ENCODE results near the gene CNGA3. TPM values are rescaled to one million over a fixed set of nuclear protein-coding genes. Genes with fewer than 3 reads are reported as not detected.
A peak's percentile ranks its signal among the peaks of the same experiment; 100 is the strongest.

Gene CNGA3
- total and polyA plus RNA-seq, 10 of the 15 experiments (the other 5 are each of a cell fraction or from before 2014, with no cell fraction given): not detected

DNA sequence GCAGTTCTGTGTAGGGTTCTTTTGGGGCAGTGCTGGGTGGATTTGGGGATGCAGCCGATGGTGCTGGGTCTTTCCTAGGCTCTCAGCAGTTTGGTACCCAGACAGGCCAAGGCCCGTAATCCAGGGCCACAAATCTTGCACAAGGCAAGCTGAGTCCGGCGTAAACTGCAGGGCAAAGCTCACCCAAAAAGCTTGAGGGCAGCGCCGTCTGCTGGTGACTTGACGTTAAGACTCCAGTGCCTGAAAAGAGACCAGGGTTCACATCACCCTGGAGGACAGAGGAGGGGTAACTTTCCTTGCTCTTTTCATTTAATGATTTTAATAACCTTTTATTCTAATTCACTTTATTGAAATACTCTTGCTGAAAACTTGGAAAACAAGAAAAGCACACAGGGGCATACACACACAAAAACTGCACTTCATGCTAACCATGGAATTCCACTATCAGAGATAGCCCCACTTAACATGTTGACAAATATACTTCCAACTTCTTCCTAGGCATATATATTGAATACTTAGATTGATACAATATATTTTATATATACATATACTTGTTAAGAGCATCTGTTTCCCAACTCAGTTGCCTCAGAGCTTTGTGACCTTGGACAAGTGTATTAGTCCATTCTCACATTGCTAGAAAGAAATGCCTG is 38.9 kb downstream of the CNGA3 start:
- WGBS (ENCODE audit: insufficient coverage, insufficient replicate concordance, low lambda C conversion rate, missing lambda C conversion rate): 2% methylated on average over 7 of the region's 7 CpGs

More for the DNA sequence above, 38.9 kb downstream of the CNGA3 start:
- Histone ChIP-seq H3K36me3 (ENCODE audit: control insufficient read depth in 2 of 2, insufficient read depth in 2 of 2, low read length in 1 of 2) (no peaks in the 10 kb centered on the region), H3K79me2 (ENCODE audit: control insufficient read depth, insufficient read depth, low read length) (no peaks in the 10 kb centered on the region), H3K4me2 (ENCODE audit: control insufficient read depth, insufficient read depth) (no peak overlapping the region), H3K4me3 (no peak overlapping the region), H3K4me1 (ENCODE audit: control insufficient read depth, insufficient read depth, low read length) (no peaks in the 10 kb centered on the region), H3K27ac (ENCODE audit: control insufficient read depth, insufficient read depth) (no peak overlapping the region), H2AFZ (ENCODE audit: control insufficient read depth, low read depth, low read length) (no peak overlapping the region), H4K20me1 (ENCODE audit: control insufficient read depth, insufficient read depth) (no peaks in the 10 kb centered on the region), H3K27me3 (replicated peaks in 1 of 2; ENCODE audit: control insufficient read depth in 2 of 2, insufficient read depth in 2 of 2, low read length in 1 of 2) (peaks cover 0 to 2% of the 10 kb centered on the region in 2 experiments; a peak in 3 of 4 replicates), H3K9me3 (replicated peaks; ENCODE audit: control insufficient read depth, insufficient read depth, low read length) (no peaks in the 10 kb centered on the region; the same call in 2 of the 3 replicates), H3K9ac (ENCODE audit: control insufficient read depth, insufficient read depth, low read length) (no peak overlapping the region)
- peak; percentile 11 for DNase-seq (ENCODE audit: low read depth, low spot score)
- no TSS peak for BruUV-seq (replicated peaks)
- CTCF ChIA-PET: interaction anchor here (0.6 to 6.2 kb wide), 37 partner anchors 9 to 794 kb away, joined by 3 to 43 read pairs (median 4); no protein-coding TSS in a partner anchor
- in situ Hi-C loops (cut with MboI): loop anchor here (5.0 to 10.0 kb wide), 2 partner anchors 650 to 683 kb away; no protein-coding TSS in a partner anchor
- RAD21 ChIA-PET (ENCODE audit: unreplicated experiment): interaction anchor here (0.6 to 3.7 kb wide), 17 partner anchors 115 to 816 kb away, joined by 3 to 33 read pairs (median 4); no protein-coding TSS in a partner anchor
- TF ChIP-seq NBN (IDR thresholded peaks at IDR 0.05): 0 out of 2 replicates have a peak, but pooled peaks have one; percentile 39
- no peak for TF ChIP-seq NFIC (IDR thresholded peaks at IDR 0.05; ENCODE audit: low read depth, low read length)
- no peak for TF ChIP-seq RBBP5 (conservative IDR thresholded peaks at IDR 0.05)
- peak; percentile 67 for TF ChIP-seq YY1 (IDR thresholded peaks at IDR 0.05; ENCODE audit: low read depth, low read length)
- TF ChIP-seq PML (IDR thresholded peaks at IDR 0.05; ENCODE audit: low read length): no peak
- TF ChIP-seq MEF2A (IDR thresholded peaks at IDR 0.05; ENCODE audit: insufficient read depth, low read depth, low read length): 0 out of 2 replicates have a peak, but pooled peaks have one; percentile 25
- no peak for TF ChIP-seq ZSCAN29 (IDR thresholded peaks at IDR 0.05)
- peak; percentile 68; the same call in 1 of the 2 replicates for TF ChIP-seq TARDBP (IDR thresholded peaks at IDR 0.05; ENCODE audit: borderline replicate concordance)
- TF ChIP-seq BRCA1 (IDR thresholded peaks at IDR 0.05; ENCODE audit: low read depth, low read length): no peak
- TF ChIP-seq, protein P1, sequence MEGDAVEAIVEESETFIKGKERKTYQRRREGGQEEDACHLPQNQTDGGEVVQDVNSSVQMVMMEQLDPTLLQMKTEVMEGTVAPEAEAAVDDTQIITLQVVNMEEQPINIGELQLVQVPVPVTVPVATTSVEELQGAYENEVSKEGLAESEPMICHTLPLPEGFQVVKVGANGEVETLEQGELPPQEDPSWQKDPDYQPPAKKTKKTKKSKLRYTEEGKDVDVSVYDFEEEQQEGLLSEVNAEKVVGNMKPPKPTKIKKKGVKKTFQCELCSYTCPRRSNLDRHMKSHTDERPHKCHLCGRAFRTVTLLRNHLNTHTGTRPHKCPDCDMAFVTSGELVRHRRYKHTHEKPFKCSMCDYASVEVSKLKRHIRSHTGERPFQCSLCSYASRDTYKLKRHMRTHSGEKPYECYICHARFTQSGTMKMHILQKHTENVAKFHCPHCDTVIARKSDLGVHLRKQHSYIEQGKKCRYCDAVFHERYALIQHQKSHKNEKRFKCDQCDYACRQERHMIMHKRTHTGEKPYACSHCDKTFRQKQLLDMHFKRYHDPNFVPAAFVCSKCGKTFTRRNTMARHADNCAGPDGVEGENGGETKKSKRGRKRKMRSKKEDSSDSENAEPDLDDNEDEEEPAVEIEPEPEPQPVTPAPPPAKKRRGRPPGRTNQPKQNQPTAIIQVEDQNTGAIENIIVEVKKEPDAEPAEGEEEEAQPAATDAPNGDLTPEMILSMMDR (IDR thresholded peaks at IDR 0.05 in 2 of 3, conservative IDR thresholded peaks at IDR 0.05 in 1 of 3; ENCODE audit: control insufficient read depth in 2 of 3, extremely low read depth in 1 of 3, insufficient read depth in 1 of 3, low read depth in 3 of 3, low read length in 3 of 3): peak; percentile 98 to 100 (median 99); a peak in 5 of 6 replicates
- TF ChIP-seq, protein P2, sequence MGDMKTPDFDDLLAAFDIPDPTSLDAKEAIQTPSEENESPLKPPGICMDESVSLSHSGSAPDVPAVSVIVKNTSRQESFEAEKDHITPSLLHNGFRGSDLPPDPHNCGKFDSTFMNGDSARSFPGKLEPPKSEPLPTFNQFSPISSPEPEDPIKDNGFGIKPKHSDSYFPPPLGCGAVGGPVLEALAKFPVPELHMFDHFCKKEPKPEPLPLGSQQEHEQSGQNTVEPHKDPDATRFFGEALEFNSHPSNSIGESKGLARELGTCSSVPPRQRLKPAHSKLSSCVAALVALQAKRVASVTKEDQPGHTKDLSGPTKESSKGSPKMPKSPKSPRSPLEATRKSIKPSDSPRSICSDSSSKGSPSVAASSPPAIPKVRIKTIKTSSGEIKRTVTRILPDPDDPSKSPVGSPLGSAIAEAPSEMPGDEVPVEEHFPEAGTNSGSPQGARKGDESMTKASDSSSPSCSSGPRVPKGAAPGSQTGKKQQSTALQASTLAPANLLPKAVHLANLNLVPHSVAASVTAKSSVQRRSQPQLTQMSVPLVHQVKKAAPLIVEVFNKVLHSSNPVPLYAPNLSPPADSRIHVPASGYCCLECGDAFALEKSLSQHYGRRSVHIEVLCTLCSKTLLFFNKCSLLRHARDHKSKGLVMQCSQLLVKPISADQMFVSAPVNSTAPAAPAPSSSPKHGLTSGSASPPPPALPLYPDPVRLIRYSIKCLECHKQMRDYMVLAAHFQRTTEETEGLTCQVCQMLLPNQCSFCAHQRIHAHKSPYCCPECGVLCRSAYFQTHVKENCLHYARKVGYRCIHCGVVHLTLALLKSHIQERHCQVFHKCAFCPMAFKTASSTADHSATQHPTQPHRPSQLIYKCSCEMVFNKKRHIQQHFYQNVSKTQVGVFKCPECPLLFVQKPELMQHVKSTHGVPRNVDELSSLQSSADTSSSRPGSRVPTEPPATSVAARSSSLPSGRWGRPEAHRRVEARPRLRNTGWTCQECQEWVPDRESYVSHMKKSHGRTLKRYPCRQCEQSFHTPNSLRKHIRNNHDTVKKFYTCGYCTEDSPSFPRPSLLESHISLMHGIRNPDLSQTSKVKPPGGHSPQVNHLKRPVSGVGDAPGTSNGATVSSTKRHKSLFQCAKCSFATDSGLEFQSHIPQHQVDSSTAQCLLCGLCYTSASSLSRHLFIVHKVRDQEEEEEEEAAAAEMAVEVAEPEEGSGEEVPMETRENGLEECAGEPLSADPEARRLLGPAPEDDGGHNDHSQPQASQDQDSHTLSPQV (IDR thresholded peaks at IDR 0.05): 0 out of 2 replicates have a peak, but pooled peaks have one; percentile 73
- 0 out of 2 replicates have a peak, but pooled peaks have one; percentile 10 for TF ChIP-seq ATF7 (IDR thresholded peaks at IDR 0.05; ENCODE audit: low read depth)
- no peak for TF ChIP-seq HDAC2 (IDR thresholded peaks at IDR 0.05)
- TF ChIP-seq POU2F2 (IDR thresholded peaks at IDR 0.05; ENCODE audit: borderline replicate concordance, low read depth, low read length): peak; percentile 35; the same call in 1 of the 3 replicates
- no peak for TF ChIP-seq HCFC1 (IDR thresholded peaks at IDR 0.05; ENCODE audit: low read length)
- TF ChIP-seq BHLHE40 (IDR thresholded peaks at IDR 0.05; ENCODE audit: borderline replicate concordance in 1 of 2, low read depth in 2 of 2, low read length in 1 of 2): no peak
- TF ChIP-seq SREBF2 (IDR thresholded peaks at IDR 0.05; ENCODE audit: low read length): no peak
- TF ChIP-seq SMC3 (IDR thresholded peaks at IDR 0.05; ENCODE audit: borderline replicate concordance, low read length): peak; percentile 92
- peak; percentile 99 for TF ChIP-seq RAD21 (IDR thresholded peaks at IDR 0.05; ENCODE audit: insufficient read depth, low read depth, low read length)
- TF ChIP-seq MTA3 (IDR thresholded peaks at IDR 0.05; ENCODE audit: borderline replicate concordance, low read length): no peak
- POLR2A ChIA-PET: no interaction called here
- SMC1A ChIA-PET (ENCODE audit: uncharacterized antibody, unreplicated experiment): interaction anchor here (0.8 to 3.4 kb wide), 13 partner anchors 9 to 688 kb away, joined by 3 to 34 read pairs (median 4); no protein-coding TSS in a partner anchor
- peak; percentile 99 for ATAC-seq
- intact Hi-C loops (cut with micrococcal nuclease; ENCODE audit: unreplicated experiment): loop anchor here (1.0 to 10.0 kb wide), 5 partner anchors 430 to 688 kb away; no protein-coding TSS in a partner anchor
- FAIRE-seq: peak; percentile 96
